GM18498 (cell line): ENCODE data around the gene CTBS.

Source experiments
- ATAC-seq: cut with Tn5 transposase; IDR thresholded peaks from one replicate; pipeline ENCODE4 v1.9.1; 2021; ENCODE audit warnings: mild to moderate bottlenecking, moderate library complexity; ENCODE audit not compliant: unreplicated experiment

Gene CTBS

DNA sequence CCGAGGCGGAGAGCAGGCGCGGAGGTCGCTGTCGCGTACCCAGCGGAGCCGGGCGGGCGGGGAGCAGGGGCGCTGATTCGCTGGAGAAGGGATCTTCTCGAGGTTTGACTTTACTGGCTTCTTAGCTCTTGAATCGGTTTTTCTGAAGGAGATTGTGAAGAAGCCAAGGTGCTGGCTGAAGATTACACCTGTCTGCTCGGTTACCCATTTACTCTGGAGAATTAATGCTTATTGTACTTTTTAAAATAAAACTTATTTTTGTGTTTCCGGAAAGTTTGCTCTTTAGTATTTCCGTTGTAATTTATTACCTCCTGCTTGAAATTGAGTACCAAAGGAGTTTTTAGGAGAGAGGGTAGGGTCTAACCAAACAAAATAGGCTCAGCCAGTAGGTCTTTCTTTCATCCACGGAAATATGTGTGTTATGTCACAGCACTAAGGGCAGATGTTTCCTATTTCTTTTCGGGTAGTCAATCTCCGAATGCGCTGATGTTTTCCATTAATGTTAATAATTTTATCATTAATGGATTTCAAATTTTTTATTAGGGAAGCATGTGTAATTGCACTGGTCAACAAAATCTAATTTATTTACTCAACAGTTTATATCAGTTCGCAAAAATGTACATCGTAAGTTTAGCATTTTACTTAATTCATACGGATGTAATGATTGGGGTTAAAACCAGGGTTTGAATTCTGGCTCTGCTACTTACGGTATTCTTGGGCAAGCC is 67.3 kb downstream of the CTBS start:
- no peak for ATAC-seq

DNA sequence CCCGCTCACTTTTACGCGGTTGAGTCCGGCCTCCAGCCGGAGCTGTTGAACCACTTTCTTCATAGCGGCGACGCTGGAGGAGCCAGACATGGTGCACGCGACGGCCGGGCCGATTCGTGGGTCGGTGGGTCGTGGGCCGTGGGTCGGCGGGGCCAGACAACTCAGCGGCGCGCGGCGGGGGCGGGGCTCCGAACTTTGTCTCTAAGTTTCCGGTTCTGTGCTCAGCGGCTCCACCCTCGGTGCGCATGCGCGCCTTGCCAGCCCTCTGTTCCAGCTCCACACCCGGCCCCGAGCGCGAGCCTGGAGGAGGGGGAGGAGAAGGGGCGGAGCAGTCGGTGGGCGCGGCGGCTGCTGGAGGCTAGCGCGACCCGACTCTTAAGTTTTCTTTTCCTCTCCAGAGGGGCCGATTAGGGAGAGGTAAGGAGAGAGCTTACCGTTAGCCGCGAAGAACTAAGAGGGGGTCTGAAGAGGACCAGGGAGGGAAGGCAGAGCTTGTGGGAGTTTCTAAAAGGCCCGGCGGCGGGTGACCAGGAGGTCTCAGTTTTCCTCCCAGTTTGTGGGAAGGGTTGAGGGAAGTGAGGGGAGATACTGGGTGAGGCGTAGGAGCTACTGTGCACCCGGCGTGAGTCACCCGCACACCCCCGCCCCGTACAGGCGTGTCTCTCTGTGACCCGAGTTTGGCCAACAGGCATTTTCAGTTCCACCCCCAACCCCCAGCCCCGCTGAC is 68.1 kb downstream of the CTBS start, which contains the start of the genes GNG5 and SPATA1:
TSS of gene GNG5 (minus strand) at position 580 of the 727 bp plus-strand sequence. CDS start at position 90, 490 bp downstream.
TSS of gene SPATA1 (plus strand) at position 385 of the 727 bp plus-strand sequence. CDS start 9,974 bp downstream, outside the sequence.
- peak; percentile 85 for ATAC-seq

DNA sequence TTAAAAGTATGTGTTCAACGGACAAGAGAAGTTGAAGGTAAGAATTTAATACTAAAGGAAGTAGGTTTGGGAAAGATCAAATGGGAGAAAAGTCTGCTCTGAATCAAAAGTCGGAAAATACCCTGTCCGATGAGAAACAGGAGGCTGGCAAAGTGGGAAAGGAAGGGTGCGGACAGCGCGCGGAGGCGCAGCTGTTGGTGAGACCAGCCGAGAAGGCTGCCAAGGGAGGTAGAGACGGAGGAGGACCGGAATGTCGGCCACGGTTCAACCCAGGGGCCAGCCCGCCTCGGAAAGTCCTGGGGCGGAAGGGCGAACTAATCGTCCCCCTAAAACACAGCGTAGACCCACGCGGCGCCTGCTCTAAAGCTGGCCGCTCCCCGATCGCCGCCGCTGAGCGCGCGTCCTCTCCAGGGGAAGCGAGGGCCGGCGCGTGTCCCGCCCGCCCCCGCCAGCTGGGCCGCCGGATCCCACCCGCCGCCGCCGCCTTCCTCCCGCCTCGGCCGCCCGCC is 68.7 kb downstream of the CTBS start:
- ATAC-seq = peak; percentile 38

DNA sequence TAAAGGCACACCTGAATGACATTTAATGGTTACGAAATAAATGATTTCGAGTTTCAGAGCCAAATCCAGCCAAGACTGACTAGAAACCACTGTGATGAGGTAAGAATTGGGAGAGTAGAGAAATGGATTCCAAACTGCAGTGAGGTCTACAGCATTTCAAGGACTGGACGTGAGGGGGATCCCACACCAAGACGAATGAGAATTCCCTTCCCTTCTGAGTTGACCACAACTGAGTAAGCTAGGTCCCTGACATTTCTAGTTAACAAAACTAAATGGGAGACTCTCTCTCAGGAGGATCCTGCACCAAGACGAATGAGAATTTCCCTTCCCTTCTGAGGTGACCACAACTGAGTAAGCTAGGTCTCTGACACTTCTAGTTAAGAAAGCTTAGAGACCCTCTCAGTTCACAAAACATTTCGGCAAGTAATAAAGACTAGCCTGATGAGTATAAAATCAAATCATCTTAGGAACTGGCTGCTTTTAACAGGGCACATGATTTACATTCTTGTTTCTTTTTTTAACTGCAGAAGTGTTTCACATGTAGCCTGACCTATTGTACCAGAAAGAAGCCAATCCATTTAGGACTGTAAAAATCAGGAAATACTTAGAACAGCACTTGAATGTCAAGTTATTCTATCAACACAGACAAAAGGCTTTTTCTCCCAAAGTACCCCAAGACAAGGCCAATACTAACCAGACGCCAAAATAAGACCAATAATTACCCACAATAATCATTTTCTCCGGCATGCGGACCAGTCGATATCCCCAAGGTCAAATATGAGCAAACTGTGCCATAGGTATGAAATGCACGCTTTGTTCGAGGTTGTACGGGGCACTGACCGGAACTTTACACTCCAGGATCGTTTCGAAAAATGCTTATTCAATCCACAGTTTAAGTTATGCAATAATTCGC is 69.4 kb downstream of the CTBS start:
- no peak for ATAC-seq

DNA sequence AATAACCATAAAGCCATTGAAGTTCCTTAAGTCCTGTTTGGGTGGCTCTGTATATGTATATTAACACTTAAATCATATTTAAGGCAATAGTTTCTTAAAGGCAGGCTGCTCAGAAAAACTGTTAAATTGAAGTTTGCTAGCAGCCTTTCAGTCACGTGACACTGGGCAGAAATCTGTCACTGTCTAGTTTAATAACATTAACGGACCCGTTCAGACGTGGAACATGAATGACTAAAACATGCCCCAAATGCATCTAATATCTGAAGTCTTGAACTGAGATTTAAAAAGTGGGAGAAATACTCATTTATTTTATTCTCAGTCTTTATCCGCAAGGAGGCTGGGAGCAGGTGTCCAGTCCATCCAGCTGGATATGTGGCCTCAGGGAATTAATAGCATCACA is 71.3 kb downstream of the CTBS start:
- no peak for ATAC-seq
